Adrenal gland (tissue), 12 donors: ENCODE data around the gene PTH1R. TPM values are rescaled to one million over a fixed set of nuclear protein-coding genes. Genes with fewer than 3 reads are reported as not detected.

Experiments used
- DNase-seq, 7 donors: peaks; one replicate each; pipeline ENCODE4 v3.0.0-alpha.2; 2019 to 2020
- H3K27ac ChIP-seq, 5 donors: fragments of 200-600 bp; sonication (generic) in 4 of 5; 1 replicate in 3 of 5; 2 replicates in 2 of 5; pipeline versions ENCODE4 v1.5.1 to v1.8.0; 2016 to 2020; ENCODE audit warnings: mild to moderate bottlenecking in 1 of 5
- H3K27me3 ChIP-seq: fragments of 200-600 bp; 2 replicates; pipeline ENCODE4 v1.8.0; 2021
- H3K36me3 ChIP-seq, 2 donors: fragments of 200-600 bp; replicated peaks in 1 of 2; 1 replicate in 1 of 2; 2 replicates in 1 of 2; pipeline versions ENCODE4 v1.5.1 to v1.8.0; 2018 to 2022
- H3K4me1 ChIP-seq, 2 donors: fragments of 200-600 bp; replicated peaks in 1 of 2; 1 replicate in 1 of 2; 2 replicates in 1 of 2; pipeline versions ENCODE4 v1.5.1 to v1.8.0; 2018 to 2021
- H3K4me3 ChIP-seq, 4 donors: fragments of 200-600 bp; sonication (generic) in 3 of 4; one replicate each; pipeline ENCODE4 v1.5.1; 2016 to 2018
- H3K9me3 ChIP-seq, 3 donors: fragments of 200-600 bp; sonication (generic) in 1 of 3; replicated peaks in 1 of 3; 1 replicate in 2 of 3; 2 replicates in 1 of 3; pipeline versions ENCODE4 v1.5.1 to v1.8.0; 2016 to 2021
- POLR2A ChIP-seq, 2 donors: fragments of 450-650 bp; IDR thresholded peaks; one replicate each; pipeline ENCODE4 v1.6.1; 2017; ENCODE audit warnings: antibody characterized with exemption in 2 of 2, mild to moderate bottlenecking in 2 of 2, moderate library complexity in 1 of 2
- WGBS, 4 donors: extraction: QIAGEN DNeasy Blood & Tissue Kit in 2 of 4; methylation state at CpG; one replicate each; pipeline versions ENCODE4 v1.1.5 to v1.1.7; 2013 to 2017; 5-methylcytosine and 5-hydroxymethylcytosine counted together
- intact Hi-C, 2 donors: fragments of 100-400 bp; cut with DNase I; formaldehyde crosslinking; loops; one replicate each; pipeline versions ENCODE4 v1.14.1 to v1.15.0; 2022 to 2023
- polyA plus RNA-seq, 3 donors: library from polyadenylated mRNA; stranded (reverse); fragments of 200-250 nt in 2 of 3; fragments of 350-450 nt in 1 of 3; fragmentation: Illumina TruSeq in 1 of 3; extraction: RNeasy Lipid Tissue Mini Kit (QIAGEN cat#74804) in 1 of 3; gene quantifications; one replicate each; pipeline ENCODE4 v1.2.3, GENCODE V29; 2013 to 2014
- total RNA-seq, 9 donors: library from RNA; depleted of rRNA in 4 of 9; stranded (reverse); fragments of >200 nt in 4 of 9; fragments of 120-200 nt in 1 of 9; fragmentation: NEBNext Ultra II Directional in 1 of 9; extraction: Animal tissue kit (Norgen Biotek cat#: 25700) in 1 of 9; gene quantifications; one replicate each; pipeline versions ENCODE4 v1.1.0 to v1.2.4, GENCODE V29; 2013 to 2023
- TF ChIP-seq, protein P1 (sequence below), 6 experiments: fragments of 450-650 bp in 4 of 6; fragments of 200-600 bp in 2 of 6; sonication (generic) in 1 of 6; IDR thresholded peaks; 1 replicate in 5 of 6; 2 replicates in 1 of 6; pipeline versions ENCODE4 v1.5.1 to v1.8.0; 2016 to 2021; ENCODE audit warnings: antibody characterized with exemption in 6 of 6, mild to moderate bottlenecking in 2 of 6, moderate library complexity in 1 of 6
- donor health status: healthy with polysubstance abuse.
- donor health status: Bipolar disorder and iron deficiency.
- donor health status: DM: yes; HTN: yes; CAD: no.
- donor health status: DM: no; HTN: no; CAD: no.
- donor health status: DM: no; HTN: no; CAD: no.
- donor health status: DM: yes; HTN: yes; CAD: no.

The PTH1R gene
- total and polyA plus RNA-seq, 12 donors = 10.0 to 1,399 (median 47.5) TPM

DNA sequence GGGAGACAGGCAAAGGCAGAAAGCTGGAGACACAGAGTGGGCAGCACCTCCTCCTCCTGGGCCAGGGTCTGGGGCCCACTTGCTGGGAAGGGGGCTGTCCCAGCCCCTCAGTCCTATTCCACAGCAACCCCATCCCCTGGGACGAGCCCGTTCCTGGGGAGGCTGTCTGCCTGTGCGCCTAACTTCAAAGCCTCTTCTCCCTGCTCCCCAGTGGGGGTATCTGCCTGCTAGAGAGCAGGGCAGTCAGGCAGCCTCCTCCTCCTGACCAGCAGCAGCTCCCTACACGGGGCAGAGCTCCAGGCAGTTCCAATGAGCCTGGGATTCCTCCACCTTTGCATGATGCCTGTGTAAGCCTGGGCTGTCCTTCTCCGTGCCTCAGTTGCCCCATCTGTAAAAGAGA lies 6.9 kb downstream of the PTH1R start:
- Histone ChIP-seq H3K27me3 (peaks cover 12% of the 10 kb centered on the region), H3K4me1 (peaks cover 15% of the 10 kb centered on the region in 2 donors), H3K4me3 (peak overlapping the region in 1 of 4 donors; percentile 25), H3K27ac (peak overlapping the region in 1 of 5 donors; percentile 74), H3K36me3 (no peaks in the 10 kb centered on the region), H3K9me3 (no peaks in the 10 kb centered on the region)
- TF ChIP-seq POLR2A (IDR thresholded peaks at IDR 0.05) = no peak
- TF ChIP-seq, protein P1, sequence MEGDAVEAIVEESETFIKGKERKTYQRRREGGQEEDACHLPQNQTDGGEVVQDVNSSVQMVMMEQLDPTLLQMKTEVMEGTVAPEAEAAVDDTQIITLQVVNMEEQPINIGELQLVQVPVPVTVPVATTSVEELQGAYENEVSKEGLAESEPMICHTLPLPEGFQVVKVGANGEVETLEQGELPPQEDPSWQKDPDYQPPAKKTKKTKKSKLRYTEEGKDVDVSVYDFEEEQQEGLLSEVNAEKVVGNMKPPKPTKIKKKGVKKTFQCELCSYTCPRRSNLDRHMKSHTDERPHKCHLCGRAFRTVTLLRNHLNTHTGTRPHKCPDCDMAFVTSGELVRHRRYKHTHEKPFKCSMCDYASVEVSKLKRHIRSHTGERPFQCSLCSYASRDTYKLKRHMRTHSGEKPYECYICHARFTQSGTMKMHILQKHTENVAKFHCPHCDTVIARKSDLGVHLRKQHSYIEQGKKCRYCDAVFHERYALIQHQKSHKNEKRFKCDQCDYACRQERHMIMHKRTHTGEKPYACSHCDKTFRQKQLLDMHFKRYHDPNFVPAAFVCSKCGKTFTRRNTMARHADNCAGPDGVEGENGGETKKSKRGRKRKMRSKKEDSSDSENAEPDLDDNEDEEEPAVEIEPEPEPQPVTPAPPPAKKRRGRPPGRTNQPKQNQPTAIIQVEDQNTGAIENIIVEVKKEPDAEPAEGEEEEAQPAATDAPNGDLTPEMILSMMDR (IDR thresholded peaks at IDR 0.05) = no peak
- DNase-seq = no peak
- 68 to 93% (median 75%) methylated on average over 3 to 5 of the region's 5 CpGs for WGBS, 4 donors
- intact Hi-C loops = no loop called here

DNA sequence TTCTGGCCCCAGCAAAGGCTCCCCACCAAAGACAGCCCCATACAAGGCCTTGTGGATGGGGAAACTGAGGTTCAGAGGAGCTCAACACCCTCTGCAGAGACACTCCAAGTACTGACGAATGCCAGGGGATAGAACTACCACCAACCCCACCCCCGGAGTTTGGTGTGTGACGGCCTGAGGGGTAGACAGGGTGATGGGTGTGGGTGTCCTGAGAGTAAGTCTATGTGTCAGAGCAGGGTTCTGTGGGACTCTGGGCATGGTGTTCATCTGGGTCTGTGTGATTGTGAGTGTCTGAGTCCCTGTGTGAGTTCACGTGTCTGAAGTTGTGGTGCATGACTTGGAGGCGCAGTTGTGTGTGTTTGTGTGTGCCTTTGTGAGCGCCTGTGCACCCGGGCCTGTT lies 7.4 kb downstream of the PTH1R start:
- Histone ChIP-seq H3K27ac (peak overlapping the region in 1 of 5 donors; percentile 74), H3K9me3 (no peaks in the 10 kb centered on the region), H3K4me3 (peak overlapping the region in 1 of 4 donors; percentile 25), H3K4me1 (peaks cover 15% of the 10 kb centered on the region in 2 donors), H3K36me3 (no peaks in the 10 kb centered on the region), H3K27me3 (peaks cover 12% of the 10 kb centered on the region)
- DNase-seq = no peak
- intact Hi-C loops = no loop called here
- whole genome bisulfite sequencing, 4 donors = 69 to 87% (median 81%) methylated on average over 4 to 7 of the region's 7 CpGs
- TF ChIP-seq, protein P1 (IDR thresholded peaks at IDR 0.05) = no peak
- TF ChIP-seq POLR2A (IDR thresholded peaks at IDR 0.05) = no peak

DNA sequence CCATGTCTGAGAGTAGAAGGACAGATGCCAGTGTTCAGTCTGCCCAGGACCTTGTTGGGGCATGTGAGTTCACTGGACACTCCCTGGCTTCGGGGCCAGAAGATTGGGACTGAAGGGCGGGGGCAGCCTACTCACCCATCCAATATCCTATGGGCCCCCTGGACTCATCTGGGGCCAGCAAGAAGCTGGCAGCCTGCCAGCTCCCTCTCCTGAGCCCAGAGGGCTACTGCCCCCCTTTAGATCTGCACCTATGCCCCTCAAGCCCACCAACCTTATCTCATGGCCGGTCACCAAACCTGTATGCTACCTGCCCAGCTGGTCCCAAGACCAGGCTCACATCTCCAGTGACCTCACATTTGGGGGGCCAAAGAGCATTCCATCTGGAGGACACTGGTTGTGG lies 8.1 kb downstream of the PTH1R start:
- intact Hi-C loops = no loop called here
- 80 to 92% (median 87%) methylated on average over 1 to 3 of the region's 3 CpGs for WGBS, 4 donors

DNA sequence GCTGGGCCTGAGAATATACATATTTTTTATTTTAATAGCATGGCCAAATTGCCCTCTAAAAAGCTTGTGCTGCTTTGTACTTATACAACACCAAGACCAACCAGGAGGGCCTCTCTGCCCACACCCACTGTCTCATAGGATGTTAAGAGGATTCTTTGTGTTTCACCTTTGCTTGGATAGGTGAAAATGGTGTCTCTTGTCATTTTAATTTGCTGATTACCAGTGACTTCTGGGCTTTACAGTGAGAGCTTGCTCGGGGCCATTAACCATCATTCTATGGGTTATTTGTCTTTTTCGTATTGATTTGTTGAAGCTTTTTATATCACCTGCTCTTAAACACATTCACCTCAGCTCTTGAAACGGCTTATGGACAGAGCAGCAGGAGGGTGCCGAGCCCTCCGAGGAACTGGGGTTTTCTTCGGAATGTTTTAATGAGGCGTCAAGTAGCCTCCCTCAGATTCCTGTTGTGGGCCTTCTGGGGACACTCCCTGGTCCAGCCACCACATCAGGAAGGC lies 10.5 kb downstream of the PTH1R start:
- TF ChIP-seq POLR2A (IDR thresholded peaks at IDR 0.05) = no peak
- TF ChIP-seq, protein P1 (IDR thresholded peaks at IDR 0.05) = no peak

More for the DNA sequence above, 8.1 kb downstream of the PTH1R start:
- TF ChIP-seq, protein P1 (IDR thresholded peaks at IDR 0.05) = no peak
- no peak for TF ChIP-seq POLR2A (IDR thresholded peaks at IDR 0.05)
- Histone ChIP-seq H3K36me3 (no peaks in the 10 kb centered on the region), H3K27me3 (peaks cover 12% of the 10 kb centered on the region), H3K9me3 (no peaks in the 10 kb centered on the region), H3K4me1 (peaks cover 15% of the 10 kb centered on the region in 2 donors), H3K4me3 (peak overlapping the region in 1 of 4 donors; percentile 27), H3K27ac (peak overlapping the region in 1 of 5 donors; percentile 74)
- no peak for DNase-seq

More for the DNA sequence above, 10.5 kb downstream of the PTH1R start:
- Histone ChIP-seq H3K4me1 (peaks cover 13 to 18% of the 10 kb centered on the region in 2 donors), H3K4me3 (no peak overlapping the region), H3K27ac (no peak overlapping the region), H3K36me3 (no peaks in the 10 kb centered on the region), H3K27me3 (peaks cover 8% of the 10 kb centered on the region), H3K9me3 (no peaks in the 10 kb centered on the region)
- intact Hi-C loops = no loop called here
- 68 to 78% (median 70%) methylated on average over 7 of the region's 7 CpGs for WGBS, 4 donors
- no peak for DNase-seq
